PC-9 (cell line): ENCODE data around the gene ALOXE3. TPM values are rescaled to one million over a fixed set of nuclear protein-coding genes. Genes with fewer than 3 reads are reported as not detected.

Experiments
- BruUV-seq: library from RNA; stranded (reverse); fragments of 400-500 nt; replicated peaks from 2 replicates; lab custom pipeline; 2021; lab: Mats Ljungman, UMichigan
- CTCF ChIA-PET: fragments of 300-600 bp; sonication (Branson Sonifier 250); formaldehyde crosslinking; loops from one replicate; lab custom pipeline; 2022; ENCODE audit warnings: antibody characterized with exemption; lab: Charles Lee
- POLR2A ChIA-PET: fragments of 300-600 bp; sonication (Branson Sonifier 250); formaldehyde crosslinking; loops from one replicate; lab custom pipeline; 2022; ENCODE audit warnings: antibody characterized with exemption; ENCODE audit not compliant: unreplicated experiment; lab: Charles Lee
- DNase-seq, 2 experiments: peaks; one replicate each; pipeline versions ENCODE4 v3.0.0 to v3.0.0-alpha.2; 2015 to 2022; ENCODE audit warnings: mixed read lengths in 1 of 2
- H2AFZ ChIP-seq: fragments of 200-600 bp; sonication (generic); 2 replicates; pipeline ENCODE4 v1.8.1; 2017; ENCODE audit warnings: antibody characterized with exemption
- H3F3A ChIP-seq: fragments of 200-600 bp; sonication (generic); 2 replicates; pipeline ENCODE4 v1.8.1; 2017; ENCODE audit warnings: antibody characterized with exemption, mild to moderate bottlenecking, low read depth; ENCODE audit not compliant: insufficient read depth
- H3K27ac ChIP-seq: fragments of 200-600 bp; sonication (generic); 2 replicates; pipeline ENCODE4 v1.6.1; 2016; ENCODE audit warnings: mixed run types
- H3K27me3 ChIP-seq: fragments of 200-600 bp; sonication (generic); 2 replicates; pipeline ENCODE4 v1.6.1; 2016; ENCODE audit warnings: low read depth, mixed run types; ENCODE audit not compliant: insufficient read depth
- H3K36me3 ChIP-seq: fragments of 200-600 bp; sonication (generic); 2 replicates; pipeline ENCODE4 v1.6.1; 2016; ENCODE audit warnings: low read depth, mixed run types
- H3K4me1 ChIP-seq: fragments of 200-600 bp; sonication (generic); replicated peaks from 2 replicates; pipeline ENCODE4 v1.6.1; 2016; ENCODE audit warnings: mixed run types; ENCODE audit not compliant: insufficient read depth
- H3K4me2 ChIP-seq: fragments of 200-600 bp; sonication (generic); 2 replicates; pipeline ENCODE4 v1.6.1; 2017; ENCODE audit warnings: mixed run types
- H3K4me3 ChIP-seq: fragments of 200-600 bp; sonication (generic); 2 replicates; pipeline ENCODE4 v1.6.1; 2016; ENCODE audit warnings: mixed run types
- H3K79me2 ChIP-seq: fragments of 200-600 bp; sonication (generic); 2 replicates; pipeline ENCODE4 v1.6.1; 2017; ENCODE audit warnings: low read depth, mixed run types
- H3K9me2 ChIP-seq: fragments of 200-600 bp; sonication (generic); 2 replicates; pipeline ENCODE4 v1.8.1; 2017; ENCODE audit warnings: mild to moderate bottlenecking; ENCODE audit not compliant: insufficient read depth
- H3K9me3 ChIP-seq: fragments of 200-600 bp; sonication (generic); 2 replicates; pipeline ENCODE4 v1.8.1; 2016; ENCODE audit warnings: low read depth; ENCODE audit not compliant: insufficient read depth
- H4K20me1 ChIP-seq: fragments of 200-600 bp; sonication (generic); 2 replicates; pipeline ENCODE4 v1.8.1; 2017; ENCODE audit not compliant: insufficient read depth
- EZH2 ChIP-seq: fragments of 200-600 bp; sonication (generic); IDR thresholded peaks from 2 replicates; pipeline ENCODE4 v1.8.0; 2017; ENCODE audit warnings: antibody characterized with exemption, low read depth
- intact Hi-C: fragments of 100-400 bp; cut with micrococcal nuclease; formaldehyde crosslinking; loops from one replicate; pipeline ENCODE4 v1.10.0; 2022; ENCODE audit not compliant: unreplicated experiment
- total RNA-seq: library from RNA; stranded (reverse); gene quantifications from 2 replicates; pipeline ENCODE4 v1.2.3, GENCODE V29; 2021
- TF ChIP-seq, protein P1 (sequence below): fragments of 200-600 bp; sonication (generic); conservative IDR thresholded peaks from 2 replicates; pipeline ENCODE4 v1.6.1; 2017; ENCODE audit warnings: mixed run types, antibody characterized with exemption, mild to moderate bottlenecking, moderate library complexity

The ALOXE3 gene
- total RNA-seq, 1 experiment from 2014 or later = 1.4 TPM

DNA sequence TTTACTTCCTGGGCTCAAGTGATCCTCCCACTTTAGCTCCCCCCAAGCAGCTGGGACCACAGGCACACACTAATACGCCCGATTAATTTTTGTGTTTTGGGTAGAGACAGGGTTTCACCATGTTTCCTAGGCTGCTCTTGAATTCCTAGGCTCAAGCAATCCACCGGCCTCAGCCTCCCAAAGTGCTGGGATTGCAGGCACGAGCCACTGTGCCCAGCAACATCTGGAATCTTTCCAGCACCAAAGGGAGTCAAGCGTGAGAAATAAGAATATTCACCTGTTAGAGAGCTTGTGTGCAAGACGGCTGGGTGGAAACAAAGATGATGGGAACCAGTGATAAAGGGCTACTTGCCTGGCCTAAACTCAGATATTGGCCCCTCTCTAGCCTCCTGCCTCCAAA lies 16.6 kb downstream of the ALOXE3 start:
- ChIA-PET POLR2A (interaction anchor here (0.7 kb wide), 1 partner anchor 80 kb away, joined by 3 read pairs; no protein-coding TSS in a partner anchor), CTCF (interaction anchor here (2.1 kb wide), 1 partner anchor 11 kb away, joined by 8 read pairs; no protein-coding TSS in a partner anchor)
- no peak overlapping the region for H3K27ac ChIP-seq

DNA sequence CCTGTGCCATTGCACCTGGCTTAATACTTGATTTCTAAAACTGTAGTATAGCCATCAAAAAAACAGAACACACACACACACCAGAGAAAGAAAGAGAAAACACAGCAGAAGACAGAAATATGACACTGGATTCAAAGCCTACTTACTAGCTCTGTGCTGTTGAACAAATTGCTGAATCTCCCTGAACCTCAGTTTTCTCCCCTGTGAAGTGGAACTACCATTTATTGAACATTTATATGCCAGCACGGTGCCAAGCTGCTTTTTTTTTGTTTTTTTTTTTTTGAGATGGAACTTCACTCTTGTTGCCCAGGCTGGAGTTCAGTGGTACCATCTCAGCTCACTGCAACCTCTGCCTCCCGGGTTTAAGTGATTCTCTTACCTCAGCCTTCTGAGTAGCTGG lies 17.6 kb downstream of the ALOXE3 start:
- Histone ChIP-seq H3F3A (no peaks in the 10 kb centered on the region), H3K4me2 (no peak overlapping the region), H2AFZ (no peak overlapping the region), H3K79me2 (no peaks in the 10 kb centered on the region), H3K4me3 (no peak overlapping the region), H3K27me3 (no peaks in the 10 kb centered on the region), H3K36me3 (no peaks in the 10 kb centered on the region), H3K9me3 (no peaks in the 10 kb centered on the region), H4K20me1 (no peaks in the 10 kb centered on the region), H3K27ac (no peak overlapping the region), H3K9me2 (no peaks in the 10 kb centered on the region), H3K4me1 (no peaks in the 10 kb centered on the region)
- BruUV-seq = no TSS peak
- CTCF ChIA-PET = interaction anchor here (0.5 to 2.1 kb wide), 3 partner anchors 10 to 902 kb away, joined by 3 to 8 read pairs (median 4); no protein-coding TSS in a partner anchor
- intact Hi-C loops = no loop called here
- POLR2A ChIA-PET = interaction anchor here (0.6 to 0.7 kb wide), 2 partner anchors 79 to 182 kb away, joined by 3 read pairs; no protein-coding TSS in a partner anchor
- DNase-seq = no peak
- TF ChIP-seq EZH2 = no peak
- TF ChIP-seq, protein P1, sequence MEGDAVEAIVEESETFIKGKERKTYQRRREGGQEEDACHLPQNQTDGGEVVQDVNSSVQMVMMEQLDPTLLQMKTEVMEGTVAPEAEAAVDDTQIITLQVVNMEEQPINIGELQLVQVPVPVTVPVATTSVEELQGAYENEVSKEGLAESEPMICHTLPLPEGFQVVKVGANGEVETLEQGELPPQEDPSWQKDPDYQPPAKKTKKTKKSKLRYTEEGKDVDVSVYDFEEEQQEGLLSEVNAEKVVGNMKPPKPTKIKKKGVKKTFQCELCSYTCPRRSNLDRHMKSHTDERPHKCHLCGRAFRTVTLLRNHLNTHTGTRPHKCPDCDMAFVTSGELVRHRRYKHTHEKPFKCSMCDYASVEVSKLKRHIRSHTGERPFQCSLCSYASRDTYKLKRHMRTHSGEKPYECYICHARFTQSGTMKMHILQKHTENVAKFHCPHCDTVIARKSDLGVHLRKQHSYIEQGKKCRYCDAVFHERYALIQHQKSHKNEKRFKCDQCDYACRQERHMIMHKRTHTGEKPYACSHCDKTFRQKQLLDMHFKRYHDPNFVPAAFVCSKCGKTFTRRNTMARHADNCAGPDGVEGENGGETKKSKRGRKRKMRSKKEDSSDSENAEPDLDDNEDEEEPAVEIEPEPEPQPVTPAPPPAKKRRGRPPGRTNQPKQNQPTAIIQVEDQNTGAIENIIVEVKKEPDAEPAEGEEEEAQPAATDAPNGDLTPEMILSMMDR = no peak

More for the DNA sequence above, 16.6 kb downstream of the ALOXE3 start:
- intact Hi-C loops = no loop called here
- H3F3A ChIP-seq = no peaks in the 10 kb centered on the region
- no peaks in the 10 kb centered on the region for H3K9me2 ChIP-seq
- BruUV-seq = no TSS peak
- no peaks in the 10 kb centered on the region for H3K27me3 ChIP-seq
- H3K9me3 ChIP-seq = no peaks in the 10 kb centered on the region
- H3K4me3 ChIP-seq = no peak overlapping the region
- H3K4me1 ChIP-seq = no peaks in the 10 kb centered on the region
- DNase-seq = no peak
- TF ChIP-seq EZH2 = no peak
- TF ChIP-seq, protein P1 = no peak
- no peaks in the 10 kb centered on the region for H3K79me2 ChIP-seq
- H4K20me1 ChIP-seq = no peaks in the 10 kb centered on the region
- no peaks in the 10 kb centered on the region for H3K36me3 ChIP-seq
- no peak overlapping the region for H2AFZ ChIP-seq
- H3K4me2 ChIP-seq = no peak overlapping the region

DNA sequence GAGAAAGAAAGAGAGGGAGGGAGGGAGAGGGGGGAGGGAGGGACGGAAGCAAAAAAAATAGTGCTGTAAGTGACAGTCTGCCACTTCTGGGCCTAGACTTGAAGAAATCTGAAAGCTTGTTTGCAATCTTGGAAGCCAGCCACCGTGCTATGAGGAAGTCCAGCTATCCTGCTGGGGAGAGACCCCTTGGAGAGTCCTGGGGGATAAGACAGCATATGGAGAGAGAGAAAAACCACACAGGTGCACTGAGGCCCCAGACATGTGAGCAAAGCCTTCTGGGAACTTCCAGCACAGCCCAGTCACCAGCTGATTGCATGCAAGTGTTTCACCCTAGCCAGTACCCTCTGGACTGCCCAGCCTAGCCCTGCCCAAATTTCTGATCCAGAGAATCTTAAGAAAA lies 18.2 kb downstream of the ALOXE3 start:
- no peaks in the 10 kb centered on the region for H3K9me2 ChIP-seq
- H3K4me3 ChIP-seq = no peak overlapping the region
- POLR2A ChIA-PET = interaction anchor here (0.8 kb wide), 1 partner anchor 195 kb away, joined by 5 read pairs; the partner anchor contains the start of gene SLC25A35
- no peaks in the 10 kb centered on the region for H3K36me3 ChIP-seq
- H3K4me2 ChIP-seq = no peak overlapping the region
- no peak for DNase-seq
- no TSS peak for BruUV-seq
- H3K4me1 ChIP-seq = no peaks in the 10 kb centered on the region
- H3K27me3 ChIP-seq = no peaks in the 10 kb centered on the region
- H3K27ac ChIP-seq = no peak overlapping the region
- H3F3A ChIP-seq = no peaks in the 10 kb centered on the region
- CTCF ChIA-PET = interaction anchor here (0.7 to 2.1 kb wide), 2 partner anchors 9 to 659 kb away, joined by 3 to 8 read pairs; no protein-coding TSS in a partner anchor
- no peaks in the 10 kb centered on the region for H3K79me2 ChIP-seq
- intact Hi-C loops = no loop called here
- H2AFZ ChIP-seq = no peak overlapping the region
- TF ChIP-seq, protein P1 = no peak
- no peaks in the 10 kb centered on the region for H4K20me1 ChIP-seq
- no peaks in the 10 kb centered on the region for H3K9me3 ChIP-seq
